ENCODE measurements around the gene NPRL2.

Gene NPRL2

DNA sequence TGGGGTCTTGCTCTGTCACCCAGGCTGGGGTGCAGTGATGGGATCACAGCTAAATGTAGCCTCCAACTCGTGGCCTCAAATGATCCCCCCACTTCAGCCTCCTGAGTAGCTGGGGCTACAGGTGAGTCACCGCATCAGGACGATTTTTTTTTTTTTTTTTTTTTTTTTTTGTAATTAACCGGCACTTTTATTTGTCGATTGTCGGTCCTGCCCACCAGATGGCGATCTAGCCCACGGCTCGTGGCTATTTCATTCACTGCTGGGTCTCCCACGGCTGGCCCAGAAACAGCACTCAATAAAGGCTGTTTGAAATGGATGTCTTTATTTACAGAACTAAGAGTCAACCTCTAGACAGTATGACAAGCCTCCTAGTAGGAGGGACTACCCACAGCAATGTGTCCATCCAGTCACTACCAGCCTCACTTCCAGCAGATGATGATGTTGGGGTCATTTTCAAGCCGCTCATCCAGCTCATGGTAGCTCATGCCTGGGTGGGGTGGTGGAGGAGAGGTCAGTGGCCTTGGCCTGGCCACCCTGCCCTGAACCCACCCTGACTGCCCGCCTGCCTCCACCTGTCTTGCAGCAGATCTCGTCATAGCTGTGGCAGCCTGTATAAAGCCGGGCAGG is 3.3 kb downstream of the NPRL2 start:
- peak; percentile 62 for DNase-seq (ENCODE audit: low spot score)

DNA sequence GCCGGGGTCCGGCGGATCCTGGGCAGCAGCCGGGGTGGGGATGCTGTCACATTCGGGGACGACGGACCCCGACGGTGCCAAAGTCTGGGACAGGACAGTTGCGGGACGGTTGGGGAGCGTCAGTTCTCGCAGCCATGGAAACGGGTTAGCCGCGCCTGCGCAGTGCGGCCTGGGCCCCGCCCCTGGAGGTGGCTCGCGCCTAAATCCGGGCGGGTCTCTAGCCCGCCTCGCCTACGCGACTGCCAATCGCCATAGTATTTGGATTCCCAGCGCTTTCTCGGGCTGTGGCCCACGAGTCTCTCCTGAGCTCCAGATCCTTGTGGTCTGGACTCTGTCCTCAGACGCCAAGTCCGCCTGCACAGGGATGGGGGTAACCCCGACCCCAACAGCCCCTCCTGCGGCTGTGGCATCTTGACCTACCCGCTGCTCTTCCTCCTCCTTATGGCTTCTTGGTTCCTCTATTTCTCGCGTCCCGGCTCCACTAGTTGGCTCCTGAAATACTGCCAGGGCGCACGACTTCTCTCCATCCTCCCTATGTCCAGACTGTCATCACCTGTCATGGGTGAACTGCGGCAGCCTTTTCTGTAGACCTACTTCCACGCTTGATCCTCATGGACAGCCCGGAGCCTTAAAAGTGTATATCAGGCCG is 4.9 kb downstream of the NPRL2 start, which contains the start of gene ZMYND10:
Gene ZMYND10 (minus strand): TSS at position 147 of the 649 bp plus-strand sequence. CDS start 153 bp downstream, outside the sequence.
- no peak for DNase-seq (ENCODE audit: low spot score)

DNA sequence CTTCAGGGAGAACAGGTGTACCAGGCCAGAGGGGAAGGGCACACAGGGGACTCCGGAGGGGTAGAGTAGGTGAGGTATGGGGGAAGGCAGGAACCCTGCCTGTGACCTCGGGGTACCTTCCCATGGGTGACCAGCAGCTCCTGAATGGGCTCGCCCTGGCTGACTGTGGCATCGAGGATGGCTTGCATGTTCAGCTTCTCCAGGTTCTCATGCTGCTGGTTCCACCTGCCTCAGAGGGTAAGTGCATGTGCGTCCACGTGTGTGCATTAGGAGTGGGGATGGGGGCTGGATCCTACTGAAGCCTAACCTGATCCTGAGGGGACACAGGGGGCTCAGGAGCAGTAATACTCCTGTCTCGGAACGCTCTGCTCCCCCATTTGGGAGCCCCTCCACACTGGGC is 5.6 kb downstream of the NPRL2 start:
- no peak for DNase-seq (ENCODE audit: low spot score)

DNA sequence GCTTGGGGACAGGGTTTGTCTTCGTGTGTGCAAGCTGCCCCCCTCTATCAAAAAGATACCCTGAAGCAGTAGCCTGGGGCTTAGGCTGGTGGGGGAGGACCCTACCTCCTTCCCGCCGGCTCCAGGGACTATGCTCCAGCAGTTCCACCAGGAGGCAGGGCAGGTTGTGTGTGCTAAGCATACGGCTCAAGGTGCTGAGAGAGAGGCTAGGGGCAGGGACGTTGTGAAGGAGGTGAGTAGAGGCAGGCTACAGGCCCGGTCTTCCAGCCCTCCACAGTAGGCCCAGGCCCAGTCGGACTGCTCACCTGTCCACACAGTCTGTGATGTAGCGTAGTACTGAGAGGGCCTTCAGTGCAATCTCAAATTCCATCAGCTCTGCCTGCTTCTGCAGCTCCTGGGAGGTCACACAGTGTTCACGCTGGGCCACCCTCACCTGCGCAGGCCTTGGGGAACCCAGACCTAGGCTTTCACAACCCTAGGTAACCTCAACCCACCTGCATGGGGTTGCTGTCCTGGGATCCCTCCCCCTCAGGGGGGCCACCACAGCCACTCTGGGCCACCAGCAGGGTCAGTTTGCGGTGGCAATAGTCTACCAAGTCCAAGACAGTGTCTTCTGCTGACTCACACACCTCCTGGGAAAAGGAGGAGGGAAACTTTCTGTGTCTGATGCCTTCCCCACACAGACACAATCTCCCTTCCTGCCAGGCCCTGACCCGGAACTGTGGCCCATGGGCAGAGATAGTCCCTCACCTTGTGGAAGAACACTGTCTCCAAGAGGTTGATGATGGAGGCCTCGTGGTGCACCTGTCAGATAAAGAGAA is 7.6 kb downstream of the NPRL2 start:
- DNase-seq (ENCODE audit: low spot score), result no peak

DNA sequence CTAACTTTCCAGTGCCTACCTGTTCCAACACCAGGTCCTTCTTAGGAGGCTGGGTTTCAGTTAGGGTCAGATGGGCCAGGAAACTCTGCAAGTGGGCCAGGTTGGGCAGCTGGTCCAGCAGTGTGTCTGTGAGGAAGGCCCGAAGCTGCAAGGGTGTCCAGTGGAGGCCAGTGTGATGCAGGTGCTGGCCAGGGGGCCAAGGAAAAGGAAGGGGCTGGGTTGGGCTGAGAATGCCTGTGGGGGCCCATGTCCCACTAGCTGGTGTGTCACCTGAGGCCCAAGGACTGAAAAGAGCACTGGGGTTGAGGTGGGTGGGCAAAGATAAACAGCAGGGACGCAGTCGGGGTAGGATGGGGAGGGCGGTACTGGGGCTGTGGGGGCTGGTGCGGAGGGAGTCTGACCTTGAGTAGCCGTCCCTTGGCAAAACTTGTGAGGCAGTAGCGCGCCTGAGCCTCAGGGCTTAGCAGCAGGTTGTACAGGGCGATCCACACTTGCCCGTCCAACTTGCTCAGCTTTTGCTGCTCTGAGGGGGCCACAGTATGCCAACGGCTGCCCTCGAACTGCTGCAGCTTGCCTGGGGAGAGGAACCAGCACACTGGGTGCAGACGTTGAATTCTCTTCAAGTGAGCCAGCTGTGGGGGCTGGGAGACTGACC is 8.5 kb downstream of the NPRL2 start:
- DNase-seq (ENCODE audit: low spot score), result no peak

DNA sequence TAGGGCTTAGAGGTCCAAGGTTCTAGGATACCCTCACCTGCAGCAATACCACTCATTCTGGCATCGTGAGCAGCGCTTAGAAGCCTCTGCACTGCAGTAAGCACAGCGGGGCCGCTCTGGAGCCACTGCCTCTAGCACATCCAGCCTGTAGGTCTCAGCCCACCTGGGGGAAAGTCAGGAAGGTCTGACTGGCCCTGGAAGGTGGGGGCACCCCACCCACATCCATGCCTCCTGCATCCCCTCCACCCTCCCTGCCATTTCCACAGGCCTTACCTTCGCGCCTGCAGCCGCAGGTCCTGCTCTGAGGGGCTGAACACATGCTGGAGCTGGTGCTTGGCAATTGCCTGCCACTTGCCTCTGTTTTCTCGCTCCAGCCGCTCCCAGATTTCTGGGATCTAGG is 9.0 kb downstream of the NPRL2 start:
- no peak for DNase-seq (ENCODE audit: low spot score)

DNA sequence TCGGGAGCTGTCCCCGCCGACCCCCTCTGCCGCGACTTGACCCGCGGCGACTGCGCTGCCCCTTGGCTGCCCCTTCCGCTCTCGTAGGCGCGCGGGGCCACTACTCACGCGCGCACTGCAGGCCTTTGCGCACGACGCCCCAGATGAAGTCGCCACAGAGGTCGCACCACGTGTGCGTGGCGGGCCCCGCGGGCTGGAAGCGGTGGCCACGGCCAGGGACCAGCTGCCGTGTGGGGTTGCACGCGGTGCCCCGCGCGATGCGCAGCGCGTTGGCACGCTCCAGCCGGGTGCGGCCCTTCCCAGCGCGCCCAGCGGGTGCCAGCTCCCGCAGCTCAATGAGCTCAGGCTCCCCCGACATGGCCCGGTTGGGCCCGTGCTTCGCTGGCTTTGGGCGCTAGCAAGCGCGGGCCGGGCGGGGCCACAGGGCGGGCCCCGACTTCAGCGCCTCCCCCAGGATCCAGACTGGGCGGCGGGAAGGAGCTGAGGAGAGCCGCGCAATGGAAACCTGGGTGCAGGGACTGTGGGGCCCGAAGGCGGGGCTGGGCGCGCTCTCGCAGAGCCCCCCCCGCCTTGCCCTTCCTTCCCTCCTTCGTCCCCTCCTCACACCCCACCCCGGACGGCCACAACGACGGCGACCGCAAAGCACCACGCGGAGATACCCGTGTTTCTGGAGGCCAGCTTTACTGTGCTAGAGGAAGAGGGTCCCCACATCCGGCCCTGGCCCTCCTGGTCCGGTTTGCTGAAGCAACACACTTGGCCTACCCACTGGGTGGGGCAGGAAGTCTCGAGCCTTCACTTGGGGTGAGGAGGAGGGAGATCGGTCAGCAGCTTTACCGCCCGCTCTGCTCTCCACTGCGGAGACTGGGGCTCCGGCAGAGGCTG is 9.9 kb downstream of the NPRL2 start, which contains the start of gene RASSF1:
Gene RASSF1 (minus strand): TSS at position 389 of the 882 bp plus-strand sequence. CDS start 31 bp downstream, at position 358.
- DNase-seq (ENCODE audit: low spot score), result no peak

DNA sequence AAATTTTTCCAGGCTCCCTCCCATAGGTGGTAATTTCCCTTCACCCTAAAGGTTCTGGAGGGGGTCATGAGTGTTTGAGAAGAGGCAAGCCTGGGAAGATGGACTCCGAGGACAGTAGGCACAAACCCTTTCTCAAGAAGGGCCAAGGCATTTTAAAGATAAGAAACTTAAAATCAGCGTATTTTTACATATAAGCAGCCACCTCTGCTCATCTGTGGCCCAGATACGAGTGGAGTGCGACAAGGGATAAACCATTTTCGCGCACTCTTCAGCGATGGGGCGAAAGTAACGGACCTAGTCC is 10.5 kb downstream of the NPRL2 start:
- DNase-seq (ENCODE audit: low spot score), result no peak

DNA sequence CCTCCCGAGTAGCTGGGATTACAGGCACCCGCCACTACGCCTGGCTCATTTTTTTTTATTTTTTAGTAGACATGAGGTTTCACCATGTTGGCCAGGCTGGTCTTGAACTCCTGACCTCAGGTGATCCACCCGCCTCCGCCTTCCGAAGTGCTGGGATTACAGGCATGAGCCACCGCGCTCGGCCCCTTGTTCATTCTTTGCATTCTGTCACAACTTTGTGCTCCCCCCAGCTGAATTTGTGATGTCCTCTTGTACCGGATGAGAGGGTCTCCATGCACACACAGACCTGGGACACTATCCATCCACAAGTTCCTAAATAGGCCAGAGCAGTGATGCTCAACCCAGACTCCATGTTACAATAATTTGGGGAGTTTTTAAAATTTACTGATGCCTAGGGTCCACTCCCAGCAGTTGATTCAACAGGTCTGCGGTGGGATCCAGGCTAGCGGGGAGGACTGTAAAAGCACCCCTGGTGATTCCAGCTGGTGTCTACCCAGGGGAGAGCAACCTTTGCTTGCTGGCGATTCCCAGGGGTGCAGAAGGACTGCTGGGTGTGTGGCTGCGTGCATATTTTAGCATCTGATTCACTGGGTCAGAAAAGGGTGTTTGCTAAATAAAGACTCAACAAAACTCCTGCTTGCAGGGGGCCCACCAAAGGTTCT is 11.0 kb downstream of the NPRL2 start:
- DNase-seq (ENCODE audit: low spot score), result no peak

DNA sequence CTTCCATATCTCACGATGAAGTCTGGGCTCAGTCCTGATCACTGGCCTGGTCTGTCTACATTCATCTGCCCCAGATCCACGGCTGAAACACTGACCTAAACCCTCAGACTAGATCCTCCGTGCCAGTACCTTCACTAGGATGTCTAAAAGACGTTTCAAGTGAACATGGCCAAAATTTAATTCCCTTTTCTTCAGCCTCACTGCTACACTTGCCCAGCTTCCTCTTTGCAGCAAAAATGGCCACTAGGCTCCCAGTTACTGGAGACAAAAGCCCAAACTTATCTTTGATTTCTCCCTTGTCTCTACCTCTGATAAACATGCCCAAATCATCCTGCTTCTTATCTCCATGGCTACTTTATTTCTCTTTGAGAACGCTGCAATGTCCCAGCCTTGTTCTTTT is 11.6 kb downstream of the NPRL2 start:
- DNase-seq (ENCODE audit: low spot score), result no peak

DNA sequence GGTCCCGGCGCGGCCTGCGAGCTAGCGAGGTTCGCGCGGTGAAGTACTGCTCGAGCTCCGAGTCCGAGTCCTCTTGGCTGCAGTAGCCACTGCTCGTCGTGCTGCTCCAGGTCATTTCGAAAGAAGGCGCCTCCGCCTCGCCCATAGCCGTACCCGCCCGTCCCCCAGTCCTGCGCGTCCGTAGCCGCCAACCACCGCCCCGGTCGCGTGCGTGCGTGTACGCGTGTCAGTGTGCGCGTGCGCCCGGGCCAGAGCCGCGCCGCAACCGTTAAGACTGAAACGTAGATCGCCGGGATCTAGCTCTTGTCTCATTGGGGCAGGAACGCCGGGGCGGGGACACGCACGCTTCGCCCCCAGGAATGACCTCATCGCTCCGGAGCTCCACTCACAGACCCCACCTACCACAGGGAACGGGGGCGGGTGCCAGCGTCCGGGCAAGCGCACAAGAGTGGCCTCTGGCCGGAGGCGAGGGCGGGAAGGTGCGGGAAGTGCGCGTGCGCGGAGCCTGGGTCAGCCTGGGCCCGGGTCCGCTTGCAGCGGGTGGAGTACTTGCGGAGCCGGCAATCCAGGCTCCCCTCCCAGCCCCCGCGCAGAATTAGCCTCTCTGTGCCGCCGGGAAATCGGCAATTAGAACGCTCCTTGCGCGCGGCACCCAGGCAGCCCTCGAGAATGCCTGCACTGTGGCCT is 13.3 kb downstream of the NPRL2 start:
- DNase-seq (ENCODE audit: low spot score), result peak; percentile 97

DNA sequence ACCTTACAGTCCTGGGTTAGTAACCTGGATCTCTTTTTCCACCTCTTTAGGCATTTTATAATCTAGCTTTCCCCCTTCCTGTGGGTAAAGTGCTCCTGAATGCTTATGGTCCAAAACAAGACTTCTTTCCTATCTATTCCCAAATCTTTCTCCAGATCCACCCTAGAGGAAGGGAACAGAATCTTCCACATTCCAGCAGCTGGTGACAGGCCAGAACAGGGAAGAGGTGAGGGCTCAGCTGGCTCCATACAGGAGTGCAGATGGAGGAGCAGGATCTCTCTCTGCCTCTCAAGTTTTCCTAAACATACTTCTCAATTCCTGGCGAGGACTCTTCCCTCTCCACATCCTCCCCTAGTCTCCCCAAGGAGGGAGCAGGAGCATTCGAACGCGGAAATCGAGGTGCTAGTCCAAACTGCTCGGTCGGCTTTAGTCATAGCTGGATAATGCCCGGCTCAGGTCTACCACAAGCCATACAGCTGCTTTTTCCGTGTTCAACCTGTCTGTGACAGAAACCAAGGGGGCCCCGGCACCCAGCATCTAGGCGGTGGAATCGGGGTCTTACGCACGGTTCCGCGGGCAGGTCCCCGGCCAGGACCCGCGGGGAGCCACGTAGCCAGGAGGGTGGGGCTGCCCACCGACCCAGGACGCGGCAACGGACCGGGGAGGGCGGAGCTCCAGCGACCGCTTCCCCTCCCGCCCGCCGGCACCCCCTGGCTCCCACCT is 14.0 kb downstream of the NPRL2 start:
- DNase-seq (ENCODE audit: low spot score), result no peak

DNA sequence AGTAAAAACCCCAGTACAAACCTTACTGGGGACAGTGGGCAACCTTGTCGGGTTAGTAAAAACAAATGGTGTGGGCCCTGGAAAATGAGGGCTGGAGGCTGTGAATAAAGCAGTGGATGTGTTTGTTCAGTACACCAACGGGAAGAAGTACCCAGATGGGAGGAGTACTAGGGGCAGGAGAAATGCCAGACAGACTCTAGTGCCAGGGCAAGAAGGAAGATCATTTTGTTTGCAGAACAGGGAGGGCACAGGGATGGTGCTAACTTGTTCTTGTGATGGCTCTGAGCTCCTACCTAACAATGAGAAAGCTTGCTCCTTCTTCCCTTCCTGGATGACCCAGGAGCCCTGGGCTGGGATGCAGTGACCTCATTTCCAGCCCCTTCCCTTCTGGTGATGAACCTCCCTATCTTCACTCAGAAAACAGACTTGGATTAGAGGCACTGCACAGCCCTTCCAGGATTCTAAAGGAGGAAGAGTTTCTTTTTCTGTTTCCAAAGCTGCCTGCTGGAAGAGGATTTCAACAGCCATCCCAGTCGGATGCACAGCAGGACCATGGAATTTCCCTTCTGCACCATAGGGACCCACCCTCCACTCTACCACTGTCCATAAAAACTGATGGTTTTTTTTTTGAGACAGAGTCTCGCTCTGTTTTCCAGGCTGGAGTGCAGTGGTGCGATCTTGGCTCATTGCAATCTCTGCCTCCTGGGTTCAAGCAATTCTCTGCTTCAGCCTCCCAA is 16.1 kb downstream of the NPRL2 start:
- no peak for DNase-seq (ENCODE audit: low spot score)

DNA sequence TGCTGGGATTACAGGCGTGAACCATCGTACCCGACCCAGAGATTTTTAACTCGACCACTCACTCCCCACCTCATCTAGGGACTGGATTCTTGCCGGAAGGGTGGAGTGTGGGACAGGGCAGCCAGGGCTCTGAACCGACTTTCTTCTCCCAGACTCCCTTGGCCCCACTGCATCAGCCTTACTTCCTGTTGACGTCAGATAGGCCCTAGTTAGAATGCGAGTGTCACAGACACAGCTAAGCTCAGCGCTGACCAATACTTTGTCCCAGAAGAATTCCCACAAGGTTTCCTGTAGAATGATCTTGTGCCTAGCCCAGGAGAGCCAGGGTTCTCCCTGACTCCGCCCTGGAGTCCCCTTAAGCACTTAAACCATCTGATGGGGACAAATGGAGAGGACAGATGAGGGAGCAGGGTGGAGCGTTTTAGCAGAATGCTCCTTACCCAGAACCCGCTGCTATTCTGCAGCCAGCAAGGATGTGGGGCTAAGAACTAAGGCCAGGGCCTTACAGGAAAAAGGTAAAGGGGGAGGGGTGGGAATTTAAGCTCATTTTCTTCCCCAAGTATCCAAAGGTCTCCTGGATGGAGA is 16.7 kb downstream of the NPRL2 start:
- no peak for DNase-seq (ENCODE audit: low spot score)

DNA sequence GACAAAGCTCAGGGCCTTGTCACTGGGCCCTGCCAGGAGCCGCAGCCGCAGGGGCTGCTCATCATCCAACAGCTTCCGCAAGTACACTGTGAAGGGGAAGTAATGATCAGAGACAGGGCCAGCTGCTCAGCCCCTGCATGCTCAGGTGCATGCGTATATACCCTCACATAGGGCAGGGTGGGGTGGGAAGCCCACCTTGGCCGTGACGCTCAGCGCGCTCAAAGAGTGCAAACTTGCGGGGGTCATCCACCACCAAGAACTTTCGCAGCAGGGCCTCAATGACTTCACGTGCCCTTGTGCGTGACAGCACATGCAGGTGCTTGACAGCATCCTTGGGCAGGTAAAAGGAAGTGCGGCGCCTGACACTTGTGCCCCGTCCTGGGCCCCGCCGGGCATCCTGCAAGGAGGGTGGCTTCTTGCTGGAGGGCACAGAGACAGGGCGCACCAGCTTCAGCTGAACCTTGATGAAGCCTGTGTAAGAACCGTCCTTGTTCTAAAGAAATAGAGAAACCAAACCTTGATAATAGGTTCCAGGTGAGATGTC is 19.1 kb downstream of the NPRL2 start:
- DNase-seq (ENCODE audit: low spot score), result no peak

DNA sequence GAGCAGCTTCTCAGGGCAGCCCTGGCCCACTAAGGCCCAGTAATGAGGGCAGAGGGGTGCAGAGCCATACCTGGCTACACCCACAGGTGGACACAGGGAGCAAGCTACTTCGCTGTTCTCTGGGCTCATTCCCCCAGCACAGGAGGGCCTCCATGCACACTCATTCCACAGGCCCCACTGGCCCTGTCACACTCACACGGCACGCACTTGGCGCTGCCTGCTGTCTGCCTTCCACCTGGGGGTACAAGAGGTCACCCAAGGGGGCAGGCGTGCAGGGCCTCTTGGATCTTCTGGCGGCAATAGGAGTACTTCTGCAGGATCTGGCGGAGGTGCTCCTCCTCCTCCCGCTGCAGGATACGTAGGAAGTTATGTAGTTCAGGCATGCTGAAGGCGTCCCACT is 20.2 kb downstream of the NPRL2 start:
- DNase-seq (ENCODE audit: low spot score), result no peak

DNA sequence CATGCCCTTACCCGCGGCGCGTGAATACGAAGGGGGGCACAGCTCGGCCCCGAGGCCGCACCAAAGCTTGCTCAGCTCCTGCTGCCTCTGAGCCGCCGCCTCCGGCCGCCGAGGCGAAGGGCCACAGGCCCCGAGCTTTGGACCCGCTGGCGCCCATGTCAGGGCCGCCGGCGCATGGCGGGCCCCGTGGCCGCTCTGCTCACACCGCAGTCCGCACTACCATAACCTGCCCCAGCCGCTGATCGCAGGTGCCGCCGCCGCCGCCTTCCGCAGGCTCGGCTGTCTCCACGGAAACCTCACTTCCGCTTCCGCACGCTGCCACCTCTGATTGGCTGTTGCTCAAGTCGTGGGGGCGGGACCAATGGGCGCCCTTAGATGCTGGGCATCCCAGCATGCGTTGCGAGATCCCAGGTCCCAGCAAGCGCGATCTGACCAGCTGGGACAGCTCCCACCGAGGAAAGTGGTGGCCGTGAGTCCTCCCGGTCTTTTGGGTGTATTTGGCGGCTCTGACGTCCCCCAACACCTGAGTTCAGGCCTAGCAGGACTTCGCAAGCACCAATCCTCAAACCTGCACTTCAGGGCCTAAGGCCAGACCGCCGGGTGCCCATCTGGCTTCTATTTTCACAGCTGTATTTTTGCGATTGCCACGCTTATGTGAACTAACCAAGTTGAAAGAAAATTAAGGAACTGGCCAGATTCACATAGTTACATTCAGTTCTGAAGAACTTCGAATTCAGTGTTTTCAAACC is 22.5 kb downstream of the NPRL2 start, which contains the start of gene TUSC2:
Gene TUSC2 (minus strand): TSS at position 281 of the 749 bp plus-strand sequence. CDS start 124 bp downstream, at position 157.
- peak; percentile 97 for DNase-seq (ENCODE audit: low spot score)

All from globus pallidus (tissue), 1 donor.